ENCODE data around the gene CTNNA2.

The CTNNA2 gene

DNA sequence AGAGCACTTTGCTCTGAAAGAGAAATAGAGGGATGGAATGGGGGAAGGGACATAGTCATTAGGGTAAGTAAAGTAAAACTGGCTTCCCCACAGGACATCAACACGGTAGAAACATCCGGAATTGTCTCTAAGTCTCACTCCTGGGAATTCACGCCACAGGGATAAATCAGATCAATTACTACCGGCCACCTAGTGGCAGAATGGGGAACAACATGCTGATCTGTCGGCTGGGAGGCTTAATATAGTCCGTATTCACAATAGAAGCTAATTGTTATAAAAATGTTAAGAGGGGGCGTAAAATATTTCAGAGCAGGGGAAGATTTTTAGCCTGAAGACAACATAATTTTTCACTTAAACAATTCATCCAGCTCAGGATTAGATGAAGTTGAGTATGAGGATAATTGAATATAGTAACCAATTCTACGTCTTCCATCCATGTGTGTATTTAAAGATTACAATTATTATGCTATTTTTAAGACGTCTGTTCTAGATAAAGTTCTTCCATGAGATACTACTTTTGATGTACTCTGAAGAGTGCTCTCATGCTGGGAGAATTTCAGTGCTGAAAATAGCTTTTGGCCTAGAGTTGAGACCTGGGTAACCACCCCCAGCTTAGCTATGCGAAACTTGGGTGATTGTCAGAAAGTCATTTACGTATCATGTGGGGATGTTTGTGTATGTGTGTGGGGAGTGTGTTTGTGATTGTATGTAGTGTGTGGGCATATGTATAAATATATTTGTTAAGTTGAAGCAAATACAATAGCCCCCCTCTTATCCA lies 726.0 kb downstream of the CTNNA2 start:
- peak; percentile 72 for ATAC-seq
- TF ChIP-seq, protein P1, sequence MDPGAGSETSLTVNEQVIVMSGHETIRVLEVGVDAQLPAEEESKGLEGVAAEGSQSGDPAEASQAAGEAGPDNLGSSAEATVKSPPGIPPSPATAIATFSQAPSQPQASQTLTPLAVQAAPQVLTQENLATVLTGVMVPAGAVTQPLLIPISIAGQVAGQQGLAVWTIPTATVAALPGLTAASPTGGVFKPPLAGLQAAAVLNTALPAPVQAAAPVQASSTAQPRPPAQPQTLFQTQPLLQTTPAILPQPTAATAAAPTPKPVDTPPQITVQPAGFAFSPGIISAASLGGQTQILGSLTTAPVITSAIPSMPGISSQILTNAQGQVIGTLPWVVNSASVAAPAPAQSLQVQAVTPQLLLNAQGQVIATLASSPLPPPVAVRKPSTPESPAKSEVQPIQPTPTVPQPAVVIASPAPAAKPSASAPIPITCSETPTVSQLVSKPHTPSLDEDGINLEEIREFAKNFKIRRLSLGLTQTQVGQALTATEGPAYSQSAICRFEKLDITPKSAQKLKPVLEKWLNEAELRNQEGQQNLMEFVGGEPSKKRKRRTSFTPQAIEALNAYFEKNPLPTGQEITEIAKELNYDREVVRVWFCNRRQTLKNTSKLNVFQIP (CRISPR knock-in tag; IDR thresholded peaks at IDR 0.05; ENCODE audit: borderline replicate concordance, low read depth), result no peak
- no peak for TF ChIP-seq BACH2 (CRISPR knock-in tag; IDR thresholded peaks at IDR 0.05; ENCODE audit: borderline replicate concordance)
- no peak for TF ChIP-seq ZNF8 (CRISPR knock-in tag; IDR thresholded peaks at IDR 0.05)
- no peak for TF ChIP-seq PPARA (CRISPR knock-in tag; IDR thresholded peaks at IDR 0.05; ENCODE audit: borderline replicate concordance)
- TF ChIP-seq, protein P2, sequence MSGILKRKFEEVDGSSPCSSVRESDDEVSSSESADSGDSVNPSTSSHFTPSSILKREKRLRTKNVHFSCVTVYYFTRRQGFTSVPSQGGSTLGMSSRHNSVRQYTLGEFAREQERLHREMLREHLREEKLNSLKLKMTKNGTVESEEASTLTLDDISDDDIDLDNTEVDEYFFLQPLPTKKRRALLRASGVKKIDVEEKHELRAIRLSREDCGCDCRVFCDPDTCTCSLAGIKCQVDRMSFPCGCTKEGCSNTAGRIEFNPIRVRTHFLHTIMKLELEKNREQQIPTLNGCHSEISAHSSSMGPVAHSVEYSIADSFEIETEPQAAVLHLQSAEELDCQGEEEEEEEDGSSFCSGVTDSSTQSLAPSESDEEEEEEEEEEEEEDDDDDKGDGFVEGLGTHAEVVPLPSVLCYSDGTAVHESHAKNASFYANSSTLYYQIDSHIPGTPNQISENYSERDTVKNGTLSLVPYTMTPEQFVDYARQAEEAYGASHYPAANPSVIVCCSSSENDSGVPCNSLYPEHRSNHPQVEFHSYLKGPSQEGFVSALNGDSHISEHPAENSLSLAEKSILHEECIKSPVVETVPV (CRISPR knock-in tag; IDR thresholded peaks at IDR 0.05), result no peak
- TF ChIP-seq, protein P3, sequence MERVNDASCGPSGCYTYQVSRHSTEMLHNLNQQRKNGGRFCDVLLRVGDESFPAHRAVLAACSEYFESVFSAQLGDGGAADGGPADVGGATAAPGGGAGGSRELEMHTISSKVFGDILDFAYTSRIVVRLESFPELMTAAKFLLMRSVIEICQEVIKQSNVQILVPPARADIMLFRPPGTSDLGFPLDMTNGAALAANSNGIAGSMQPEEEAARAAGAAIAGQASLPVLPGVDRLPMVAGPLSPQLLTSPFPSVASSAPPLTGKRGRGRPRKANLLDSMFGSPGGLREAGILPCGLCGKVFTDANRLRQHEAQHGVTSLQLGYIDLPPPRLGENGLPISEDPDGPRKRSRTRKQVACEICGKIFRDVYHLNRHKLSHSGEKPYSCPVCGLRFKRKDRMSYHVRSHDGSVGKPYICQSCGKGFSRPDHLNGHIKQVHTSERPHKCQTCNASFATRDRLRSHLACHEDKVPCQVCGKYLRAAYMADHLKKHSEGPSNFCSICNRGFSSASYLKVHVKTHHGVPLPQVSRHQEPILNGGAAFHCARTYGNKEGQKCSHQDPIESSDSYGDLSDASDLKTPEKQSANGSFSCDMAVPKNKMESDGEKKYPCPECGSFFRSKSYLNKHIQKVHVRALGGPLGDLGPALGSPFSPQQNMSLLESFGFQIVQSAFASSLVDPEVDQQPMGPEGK (CRISPR knock-in tag; IDR thresholded peaks at IDR 0.05; ENCODE audit: borderline replicate concordance), result no peak
- TF ChIP-seq TOX (CRISPR knock-in tag; IDR thresholded peaks at IDR 0.05; ENCODE audit: borderline replicate concordance), result no peak
- no peak for TF ChIP-seq SNAI2 (CRISPR knock-in tag; IDR thresholded peaks at IDR 0.05)
- TF ChIP-seq, protein P4, sequence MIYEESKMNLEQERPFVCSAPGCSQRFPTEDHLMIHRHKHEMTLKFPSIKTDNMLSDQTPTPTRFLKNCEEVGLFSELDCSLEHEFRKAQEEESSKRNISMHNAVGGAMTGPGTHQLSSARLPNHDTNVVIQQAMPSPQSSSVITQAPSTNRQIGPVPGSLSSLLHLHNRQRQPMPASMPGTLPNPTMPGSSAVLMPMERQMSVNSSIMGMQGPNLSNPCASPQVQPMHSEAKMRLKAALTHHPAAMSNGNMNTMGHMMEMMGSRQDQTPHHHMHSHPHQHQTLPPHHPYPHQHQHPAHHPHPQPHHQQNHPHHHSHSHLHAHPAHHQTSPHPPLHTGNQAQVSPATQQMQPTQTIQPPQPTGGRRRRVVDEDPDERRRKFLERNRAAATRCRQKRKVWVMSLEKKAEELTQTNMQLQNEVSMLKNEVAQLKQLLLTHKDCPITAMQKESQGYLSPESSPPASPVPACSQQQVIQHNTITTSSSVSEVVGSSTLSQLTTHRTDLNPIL (CRISPR knock-in tag; IDR thresholded peaks at IDR 0.05; ENCODE audit: low read depth), result no peak
- no peak for TF ChIP-seq ZNF565 (CRISPR knock-in tag; conservative IDR thresholded peaks at IDR 0.05; ENCODE audit: low read depth)
- TF ChIP-seq ZC3H10 (CRISPR knock-in tag; IDR thresholded peaks at IDR 0.05), result no peak
- TF ChIP-seq ARNTL (CRISPR knock-in tag; IDR thresholded peaks at IDR 0.05; ENCODE audit: borderline replicate concordance, low read depth), result no peak
- TF ChIP-seq ZNF70 (CRISPR knock-in tag; IDR thresholded peaks at IDR 0.05), result no peak
- no peak for TF ChIP-seq ZFP30 (CRISPR knock-in tag; IDR thresholded peaks at IDR 0.05)
- TF ChIP-seq ISL1 (CRISPR knock-in tag; IDR thresholded peaks at IDR 0.05), result no peak
- TF ChIP-seq, protein P5, sequence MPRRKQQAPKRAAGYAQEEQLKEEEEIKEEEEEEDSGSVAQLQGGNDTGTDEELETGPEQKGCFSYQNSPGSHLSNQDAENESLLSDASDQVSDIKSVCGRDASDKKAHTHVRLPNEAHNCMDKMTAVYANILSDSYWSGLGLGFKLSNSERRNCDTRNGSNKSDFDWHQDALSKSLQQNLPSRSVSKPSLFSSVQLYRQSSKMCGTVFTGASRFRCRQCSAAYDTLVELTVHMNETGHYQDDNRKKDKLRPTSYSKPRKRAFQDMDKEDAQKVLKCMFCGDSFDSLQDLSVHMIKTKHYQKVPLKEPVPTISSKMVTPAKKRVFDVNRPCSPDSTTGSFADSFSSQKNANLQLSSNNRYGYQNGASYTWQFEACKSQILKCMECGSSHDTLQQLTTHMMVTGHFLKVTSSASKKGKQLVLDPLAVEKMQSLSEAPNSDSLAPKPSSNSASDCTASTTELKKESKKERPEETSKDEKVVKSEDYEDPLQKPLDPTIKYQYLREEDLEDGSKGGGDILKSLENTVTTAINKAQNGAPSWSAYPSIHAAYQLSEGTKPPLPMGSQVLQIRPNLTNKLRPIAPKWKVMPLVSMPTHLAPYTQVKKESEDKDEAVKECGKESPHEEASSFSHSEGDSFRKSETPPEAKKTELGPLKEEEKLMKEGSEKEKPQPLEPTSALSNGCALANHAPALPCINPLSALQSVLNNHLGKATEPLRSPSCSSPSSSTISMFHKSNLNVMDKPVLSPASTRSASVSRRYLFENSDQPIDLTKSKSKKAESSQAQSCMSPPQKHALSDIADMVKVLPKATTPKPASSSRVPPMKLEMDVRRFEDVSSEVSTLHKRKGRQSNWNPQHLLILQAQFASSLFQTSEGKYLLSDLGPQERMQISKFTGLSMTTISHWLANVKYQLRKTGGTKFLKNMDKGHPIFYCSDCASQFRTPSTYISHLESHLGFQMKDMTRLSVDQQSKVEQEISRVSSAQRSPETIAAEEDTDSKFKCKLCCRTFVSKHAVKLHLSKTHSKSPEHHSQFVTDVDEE (CRISPR knock-in tag; IDR thresholded peaks at IDR 0.05), result no peak
- no peak for TF ChIP-seq OSR1 (CRISPR knock-in tag; IDR thresholded peaks at IDR 0.05)
- no peak for TF ChIP-seq ESRRG (CRISPR knock-in tag; IDR thresholded peaks at IDR 0.05)

DNA sequence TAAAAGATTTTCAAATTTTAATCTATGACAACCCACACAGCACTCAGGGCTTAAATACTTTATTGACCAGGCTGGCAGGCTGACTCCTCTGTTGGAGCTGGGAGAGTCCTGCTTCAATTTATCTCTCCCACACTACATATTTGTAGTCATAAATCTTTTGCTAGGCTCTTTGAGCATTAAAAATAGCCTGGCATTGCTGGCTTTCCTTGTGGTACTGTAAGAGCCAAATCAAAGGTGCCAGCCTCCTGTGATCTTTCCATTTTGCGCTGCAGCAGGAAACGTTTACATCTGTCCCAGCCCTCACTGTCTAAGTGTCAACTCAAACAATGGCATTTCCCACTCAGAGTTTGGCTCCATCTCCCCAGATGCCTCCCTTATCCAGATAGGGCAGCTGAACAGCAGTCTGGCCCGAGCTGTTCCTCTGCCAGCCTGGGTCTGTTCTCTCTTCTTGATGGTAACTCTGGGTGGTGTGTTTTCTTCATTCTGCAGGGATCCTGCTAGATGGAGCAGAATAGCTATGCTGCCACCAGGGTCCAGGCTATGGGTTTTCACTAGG lies 729.6 kb downstream of the CTNNA2 start:
- no peak for ATAC-seq
- TF ChIP-seq ISL1 (CRISPR knock-in tag; IDR thresholded peaks at IDR 0.05) (no peak), ZC3H10 (CRISPR knock-in tag; IDR thresholded peaks at IDR 0.05) (no peak), GLIS3 (CRISPR knock-in tag; IDR thresholded peaks at IDR 0.05) (no peak), OSR1 (CRISPR knock-in tag; IDR thresholded peaks at IDR 0.05) (no peak), ZFP30 (CRISPR knock-in tag; IDR thresholded peaks at IDR 0.05) (no peak), CSDC2 (CRISPR knock-in tag; IDR thresholded peaks at IDR 0.05) (no peak)
- TF ChIP-seq, protein P5 (CRISPR knock-in tag; IDR thresholded peaks at IDR 0.05), result no peak
